Left ventricle myocardium inferior (tissue), 1 donor: ENCODE results near the gene PTTG1IP. TPM values are rescaled to one million over a fixed set of nuclear protein-coding genes. Genes with fewer than 3 reads are reported as not detected.

Source experiments
- DNase-seq: peaks from one replicate; pipeline ENCODE4 v3.0.0-alpha.2; 2020
- H3K27ac ChIP-seq: fragments of 200-600 bp; replicated peaks from 2 replicates; pipeline ENCODE4 v1.8.0; 2021
- H3K27me3 ChIP-seq: fragments of 200-600 bp; 2 replicates; pipeline ENCODE4 v1.8.0; 2021; ENCODE audit warnings: low read depth
- H3K36me3 ChIP-seq: fragments of 200-600 bp; 2 replicates; pipeline ENCODE4 v1.8.0; 2021
- H3K4me1 ChIP-seq: fragments of 200-600 bp; 2 replicates; pipeline ENCODE4 v1.8.0; 2021
- H3K4me3 ChIP-seq: fragments of 200-600 bp; 2 replicates; pipeline ENCODE4 v1.8.0; 2021; ENCODE audit warnings: mild to moderate bottlenecking, moderate library complexity
- H3K9me3 ChIP-seq: fragments of 200-600 bp; replicated peaks from 2 replicates; pipeline ENCODE4 v1.8.0; 2021
- intact Hi-C: fragments of 100-400 bp; cut with micrococcal nuclease; formaldehyde crosslinking; loops from one replicate; pipeline ENCODE4 v1.11.0; 2022
- total RNA-seq: library from RNA; stranded (reverse); fragmentation: NEBNext Ultra II Directional; extraction: Animal tissue kit (Norgen Biotek cat#: 25700); gene quantifications from one replicate; pipeline ENCODE4 v1.2.1, GENCODE V29; 2021
- TF ChIP-seq, protein P1 (sequence below): fragments of 200-600 bp; IDR thresholded peaks from 2 replicates; pipeline ENCODE4 v1.8.0; 2021; ENCODE audit warnings: antibody characterized with exemption, mild to moderate bottlenecking, borderline replicate concordance
- donor health status: DM: no; HTN: yes; CAD: no; lungs with severe emphysema.

PTTG1IP gene
- total RNA-seq, 1 donor from 2014 or later = 171 TPM

DNA sequence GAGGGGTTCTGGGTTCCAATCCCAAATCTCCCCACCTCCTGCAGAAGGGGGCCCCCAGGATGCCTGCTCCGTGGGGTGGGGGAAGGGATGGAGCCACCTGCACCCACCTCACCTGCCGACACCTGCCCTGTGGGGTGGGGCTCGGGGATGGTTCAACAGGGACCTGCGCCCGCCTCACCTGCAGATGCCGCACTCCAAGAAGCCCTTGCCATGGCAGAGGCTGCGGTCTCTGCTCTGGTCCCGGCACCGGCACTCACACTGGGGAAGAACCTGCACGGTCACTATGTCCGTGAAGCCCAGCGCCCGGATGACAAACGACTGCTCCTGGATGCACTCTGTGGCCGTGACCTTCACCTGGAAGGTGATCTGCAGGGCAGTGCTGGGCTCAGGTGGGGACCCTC lies 18.1 kb upstream of the PTTG1IP start:
- H3K9me3 ChIP-seq = no peaks in the 10 kb centered on the region
- H3K27me3 ChIP-seq = peaks cover 27% of the 10 kb centered on the region
- DNase-seq = peak; percentile 13
- no peak overlapping the region for H3K4me3 ChIP-seq
- H3K36me3 ChIP-seq = no peaks in the 10 kb centered on the region
- TF ChIP-seq, protein P1, sequence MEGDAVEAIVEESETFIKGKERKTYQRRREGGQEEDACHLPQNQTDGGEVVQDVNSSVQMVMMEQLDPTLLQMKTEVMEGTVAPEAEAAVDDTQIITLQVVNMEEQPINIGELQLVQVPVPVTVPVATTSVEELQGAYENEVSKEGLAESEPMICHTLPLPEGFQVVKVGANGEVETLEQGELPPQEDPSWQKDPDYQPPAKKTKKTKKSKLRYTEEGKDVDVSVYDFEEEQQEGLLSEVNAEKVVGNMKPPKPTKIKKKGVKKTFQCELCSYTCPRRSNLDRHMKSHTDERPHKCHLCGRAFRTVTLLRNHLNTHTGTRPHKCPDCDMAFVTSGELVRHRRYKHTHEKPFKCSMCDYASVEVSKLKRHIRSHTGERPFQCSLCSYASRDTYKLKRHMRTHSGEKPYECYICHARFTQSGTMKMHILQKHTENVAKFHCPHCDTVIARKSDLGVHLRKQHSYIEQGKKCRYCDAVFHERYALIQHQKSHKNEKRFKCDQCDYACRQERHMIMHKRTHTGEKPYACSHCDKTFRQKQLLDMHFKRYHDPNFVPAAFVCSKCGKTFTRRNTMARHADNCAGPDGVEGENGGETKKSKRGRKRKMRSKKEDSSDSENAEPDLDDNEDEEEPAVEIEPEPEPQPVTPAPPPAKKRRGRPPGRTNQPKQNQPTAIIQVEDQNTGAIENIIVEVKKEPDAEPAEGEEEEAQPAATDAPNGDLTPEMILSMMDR = no peak
- no peak overlapping the region for H3K27ac ChIP-seq
- no peaks in the 10 kb centered on the region for H3K4me1 ChIP-seq
- intact Hi-C loops = no loop called here

DNA sequence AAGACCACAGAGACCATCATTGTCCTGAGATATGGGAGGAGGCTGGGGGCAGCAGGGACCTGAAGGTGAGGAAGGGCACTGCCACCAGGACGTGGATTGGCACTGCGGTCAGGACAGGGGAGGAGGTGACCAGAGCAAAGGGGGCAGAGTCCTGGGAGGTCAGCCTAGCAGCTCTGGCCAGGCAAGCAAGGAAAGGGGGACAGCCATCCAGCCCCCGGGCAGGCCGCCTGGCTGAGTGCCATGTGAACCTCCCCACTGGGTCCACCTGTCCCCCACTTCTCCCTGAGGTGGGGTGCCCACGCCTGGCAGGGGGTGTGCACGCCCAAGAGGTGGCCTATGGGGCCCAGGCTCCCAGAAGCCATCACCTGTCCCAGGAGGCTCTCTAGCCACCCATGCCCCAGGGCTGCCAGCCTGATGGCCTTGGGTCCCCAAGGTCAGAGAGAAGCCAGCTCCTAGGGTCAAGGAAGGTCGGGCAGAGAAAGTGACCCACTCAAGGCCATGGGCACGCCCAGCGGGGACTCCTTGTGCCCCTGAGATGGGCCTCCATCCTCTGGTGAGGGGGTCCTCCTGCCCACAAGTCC lies 17.6 kb upstream of the PTTG1IP start:
- H3K4me1 ChIP-seq = no peaks in the 10 kb centered on the region
- H3K36me3 ChIP-seq = no peaks in the 10 kb centered on the region
- no peak overlapping the region for H3K4me3 ChIP-seq
- H3K27ac ChIP-seq = no peak overlapping the region
- intact Hi-C loops = no loop called here
- peaks cover 26% of the 10 kb centered on the region for H3K27me3 ChIP-seq
- DNase-seq = no peak
- H3K9me3 ChIP-seq = no peaks in the 10 kb centered on the region
- TF ChIP-seq, protein P1 = no peak

DNA sequence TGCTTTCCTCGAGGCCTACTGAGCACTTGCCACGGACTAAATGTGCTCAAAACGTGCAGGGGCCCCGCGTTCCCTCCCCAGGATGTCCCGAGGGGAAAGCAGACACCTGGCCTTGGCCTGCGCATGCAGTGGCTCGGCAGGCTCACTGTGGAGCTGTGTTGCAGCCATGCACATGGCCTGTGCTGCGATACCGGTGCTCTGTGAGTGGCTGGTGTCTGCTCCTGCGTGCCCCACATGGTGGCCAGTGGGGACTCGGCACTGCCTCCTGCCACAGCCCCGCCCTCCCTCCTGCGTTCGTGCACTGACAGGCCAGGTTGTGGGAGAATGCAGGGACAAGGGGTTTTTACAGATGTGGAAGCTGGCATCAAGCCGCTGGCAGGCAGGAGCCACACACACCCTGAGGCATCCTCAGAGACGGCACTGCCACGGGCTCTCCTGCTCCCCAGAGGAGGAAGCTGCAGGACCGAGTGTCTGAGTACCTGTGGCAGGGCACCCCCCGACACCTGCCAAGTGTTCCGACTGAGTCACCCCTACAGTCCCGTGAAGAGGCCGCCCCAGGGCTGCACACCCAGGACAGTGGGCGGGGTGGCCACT lies 16.9 kb upstream of the PTTG1IP start:
- peak; percentile 11 for DNase-seq
- Histone ChIP-seq H3K4me1 (no peaks in the 10 kb centered on the region), H3K27ac (no peak overlapping the region), H3K4me3 (no peak overlapping the region), H3K27me3 (peaks cover 26% of the 10 kb centered on the region), H3K36me3 (no peaks in the 10 kb centered on the region), H3K9me3 (no peaks in the 10 kb centered on the region)
- intact Hi-C loops = no loop called here
- TF ChIP-seq, protein P1 = no peak

DNA sequence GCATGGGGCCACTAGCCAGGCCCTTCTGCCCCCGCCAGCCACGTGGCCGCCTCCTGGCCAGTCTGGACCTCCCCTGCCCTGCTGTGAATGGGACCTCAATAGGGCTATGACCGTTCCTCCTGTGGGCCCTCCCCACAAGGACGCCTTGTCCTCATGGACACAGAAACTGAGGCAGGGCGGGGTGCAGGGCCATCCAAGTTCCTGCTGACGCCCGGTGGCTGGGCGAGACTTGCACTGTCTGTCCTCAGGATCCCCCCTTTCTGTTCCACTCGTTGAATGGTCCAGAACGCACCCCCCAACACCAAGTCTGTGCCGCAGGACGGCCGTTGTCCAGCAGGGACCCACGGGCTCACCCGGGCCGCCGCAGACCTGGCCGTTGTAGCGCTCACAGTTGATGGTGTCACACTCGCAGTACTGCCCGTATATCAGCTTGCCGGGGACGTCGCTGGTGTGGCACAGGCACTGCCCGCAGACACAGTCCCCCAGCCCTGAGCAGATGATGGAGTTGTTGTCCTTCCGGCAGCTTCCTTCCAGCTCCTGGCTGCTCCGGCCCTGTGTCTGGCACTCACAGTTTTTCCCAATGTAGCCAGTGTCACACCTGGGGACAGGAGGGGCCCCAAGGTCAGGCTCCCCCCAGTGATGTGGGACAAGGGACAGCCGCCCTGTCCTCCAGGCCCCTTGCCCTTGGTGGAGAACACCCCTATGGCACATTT lies 16.3 kb upstream of the PTTG1IP start:
- Histone ChIP-seq H3K4me1 (no peaks in the 10 kb centered on the region), H3K27me3 (peaks cover 26% of the 10 kb centered on the region), H3K9me3 (no peaks in the 10 kb centered on the region), H3K4me3 (no peak overlapping the region), H3K36me3 (no peaks in the 10 kb centered on the region), H3K27ac (no peak overlapping the region)
- TF ChIP-seq, protein P1 = no peak
- peak; percentile 11 for DNase-seq
- intact Hi-C loops = no loop called here

DNA sequence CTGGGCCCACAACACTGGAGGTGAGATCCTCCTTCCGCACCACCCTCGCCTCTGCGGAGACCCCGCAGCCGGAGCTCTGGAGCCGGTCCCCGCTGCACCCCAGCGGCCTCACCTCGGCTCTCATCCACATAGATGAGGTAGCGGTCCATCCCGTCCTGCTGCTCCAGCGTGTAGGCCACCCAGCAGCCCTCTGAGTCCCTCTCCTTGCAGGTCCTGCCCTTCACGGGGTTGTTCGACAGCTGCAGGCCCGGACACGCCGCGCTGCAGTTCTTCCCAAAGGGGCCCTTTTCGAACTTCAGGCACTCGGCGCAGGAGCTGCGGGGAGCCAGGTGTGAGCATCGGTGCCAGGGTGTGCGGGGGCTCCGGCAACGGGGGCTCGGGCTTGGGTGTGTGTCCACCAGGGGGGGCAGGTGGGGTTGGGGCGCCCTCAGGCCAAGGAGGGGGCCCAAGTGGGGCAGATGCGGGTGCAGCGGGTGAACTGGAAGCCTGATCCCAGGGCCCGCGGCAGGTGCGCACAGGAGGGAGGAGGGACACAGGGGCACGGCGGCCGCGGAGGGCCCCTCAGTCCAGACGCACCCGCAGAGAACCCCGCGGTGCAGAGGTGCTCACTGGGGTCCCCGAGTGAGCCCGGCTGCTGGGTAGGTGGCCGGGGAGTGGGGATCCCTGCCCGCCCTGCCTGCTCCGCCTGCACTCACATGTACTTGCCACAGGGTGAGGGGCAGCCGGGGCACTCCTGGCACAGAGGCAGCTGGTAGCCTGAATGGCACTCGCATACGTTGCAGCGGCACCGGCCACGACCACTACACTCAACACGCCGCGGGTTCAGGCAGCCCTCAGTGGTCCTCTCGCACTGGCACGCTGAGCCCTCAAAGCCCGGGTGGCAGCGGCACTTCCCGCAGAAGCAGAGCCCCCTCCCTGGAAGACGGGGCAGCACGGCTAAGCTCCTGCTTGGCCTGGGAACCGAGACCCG lies 15.4 kb upstream of the PTTG1IP start:
- Histone ChIP-seq H3K36me3 (no peaks in the 10 kb centered on the region), H3K4me3 (no peak overlapping the region), H3K27ac (no peak overlapping the region), H3K9me3 (no peaks in the 10 kb centered on the region), H3K4me1 (no peaks in the 10 kb centered on the region), H3K27me3 (peaks cover 22% of the 10 kb centered on the region)
- intact Hi-C loops = no loop called here
- TF ChIP-seq, protein P1 = no peak
- peak; percentile 13 for DNase-seq
